GM19240 (cell line): ENCODE data around the gene SYT17.
"Not testable (repeated sequence)": the region's sequence is repeated elsewhere in the genome, so short reads cannot be mapped to it uniquely, and the experiment has no call there.

Experiments used
- DNase-seq: peaks from one replicate; pipeline ENCODE4 v3.0.0; 2011; ENCODE audit warnings: low spot score; ENCODE audit not compliant: insufficient read length

The SYT17 gene

DNA sequence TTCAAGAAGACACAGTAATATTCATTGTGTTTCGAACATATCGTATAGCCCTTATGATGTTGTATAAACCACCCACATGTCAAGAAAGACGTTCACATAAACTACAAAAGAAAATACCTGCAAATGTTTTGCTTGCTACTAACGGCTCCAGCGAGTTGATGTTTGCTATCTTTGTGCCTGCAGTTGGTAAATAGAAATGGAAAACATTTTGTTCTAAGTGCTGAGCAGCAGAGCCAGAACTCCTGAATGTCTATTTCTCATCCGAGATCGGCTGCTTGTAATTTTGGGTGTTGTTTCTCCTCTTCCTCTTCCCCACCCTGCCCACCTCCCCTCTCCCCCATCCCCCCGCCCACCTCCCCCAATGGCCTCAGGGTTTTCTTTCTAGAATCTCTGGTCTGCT, 5.0 kb downstream of the SYT17 start:
- DNase-seq: no peak

DNA sequence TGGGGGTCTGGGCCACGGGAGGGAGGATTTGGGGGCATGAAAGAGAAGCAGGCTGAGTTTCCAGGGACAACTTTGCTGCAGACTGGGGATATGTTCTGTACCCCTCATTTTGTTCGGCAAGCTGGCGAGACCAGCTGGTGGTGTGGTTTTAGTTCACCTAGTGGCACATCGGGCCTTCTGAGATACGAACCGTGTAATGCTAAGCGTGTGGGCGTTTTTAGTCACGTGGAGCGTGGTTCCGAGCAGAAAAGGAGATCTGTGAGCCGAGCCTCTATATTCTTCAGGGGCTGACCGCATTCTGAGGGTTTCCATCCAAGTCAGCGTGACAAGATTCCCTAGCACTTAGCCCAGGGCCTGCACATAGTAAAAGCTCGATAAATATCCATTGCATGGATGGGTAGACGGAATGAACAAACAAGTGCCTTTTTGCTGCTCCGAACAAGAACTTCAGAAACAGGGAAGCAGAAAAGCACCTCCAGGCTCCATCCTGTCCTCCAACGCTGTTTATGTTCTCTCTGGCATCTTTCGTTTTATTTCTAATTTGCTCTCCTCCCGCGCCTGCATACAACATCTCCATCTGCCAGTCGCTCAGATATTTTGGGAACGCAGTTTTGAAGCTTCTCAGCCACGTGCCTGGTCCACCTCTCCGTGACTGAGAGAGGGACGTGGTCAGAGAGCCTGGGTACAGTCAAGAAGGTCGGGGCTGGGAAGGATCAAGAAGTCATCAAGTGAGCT, 5.8 kb downstream of the SYT17 start:
- no peak for DNase-seq

DNA sequence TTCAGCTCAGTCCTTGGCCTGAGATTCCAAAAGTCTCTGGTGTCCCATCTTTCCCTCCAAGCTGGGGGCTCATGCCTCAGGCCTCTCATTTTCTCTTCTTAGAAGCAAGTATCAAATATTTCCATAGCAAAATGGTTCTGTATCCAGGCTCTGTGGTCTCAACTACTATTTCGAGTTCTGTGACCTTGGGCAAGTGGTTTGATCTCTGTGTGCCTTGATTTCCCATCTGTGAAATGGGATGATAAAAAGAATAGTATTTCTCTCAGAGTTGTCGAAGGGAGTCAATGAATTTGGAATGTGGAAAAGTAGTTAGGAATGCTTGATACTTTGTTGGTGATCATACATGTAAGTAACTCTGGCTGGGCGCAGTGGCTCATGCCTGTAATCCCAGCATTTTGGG, 6.4 kb downstream of the SYT17 start:
- DNase-seq: no peak

DNA sequence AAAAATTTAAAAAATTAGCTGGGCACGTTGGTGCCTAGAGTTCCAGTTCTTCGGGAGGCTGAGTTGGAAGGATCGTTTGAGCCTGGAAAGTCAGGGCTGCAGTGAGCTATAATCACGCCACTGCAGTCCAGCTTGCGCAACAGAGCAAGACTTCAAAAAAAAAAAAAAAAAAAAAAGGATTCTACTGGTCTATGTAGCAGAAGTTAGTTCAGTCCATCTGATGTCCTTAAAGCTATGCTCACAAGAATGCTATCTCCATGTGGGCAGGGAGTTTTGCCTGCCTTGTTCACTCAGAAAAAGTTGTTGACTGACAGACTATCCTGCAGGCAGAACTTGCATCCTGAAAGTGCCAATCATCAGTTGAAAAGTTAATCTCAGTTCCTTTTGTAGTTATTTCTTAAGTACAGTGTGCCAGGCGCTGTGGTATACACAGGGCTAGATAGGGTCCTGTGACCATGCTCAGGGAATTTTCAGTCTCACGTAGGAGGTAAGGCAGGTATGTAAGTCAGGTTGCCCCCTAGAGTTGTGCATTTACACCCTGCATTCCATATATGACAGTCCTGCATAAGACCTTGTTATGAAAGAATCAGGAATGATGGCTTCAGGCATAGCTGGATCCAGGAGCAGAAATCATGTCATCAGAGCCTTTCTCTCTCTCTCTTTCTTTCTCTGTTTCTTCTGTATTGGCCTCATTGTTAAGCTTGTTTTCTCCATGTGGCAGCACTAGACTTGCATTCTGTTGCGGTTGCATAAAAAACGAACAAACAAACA, 7.6 kb downstream of the SYT17 start:
- DNase-seq: no peak

DNA sequence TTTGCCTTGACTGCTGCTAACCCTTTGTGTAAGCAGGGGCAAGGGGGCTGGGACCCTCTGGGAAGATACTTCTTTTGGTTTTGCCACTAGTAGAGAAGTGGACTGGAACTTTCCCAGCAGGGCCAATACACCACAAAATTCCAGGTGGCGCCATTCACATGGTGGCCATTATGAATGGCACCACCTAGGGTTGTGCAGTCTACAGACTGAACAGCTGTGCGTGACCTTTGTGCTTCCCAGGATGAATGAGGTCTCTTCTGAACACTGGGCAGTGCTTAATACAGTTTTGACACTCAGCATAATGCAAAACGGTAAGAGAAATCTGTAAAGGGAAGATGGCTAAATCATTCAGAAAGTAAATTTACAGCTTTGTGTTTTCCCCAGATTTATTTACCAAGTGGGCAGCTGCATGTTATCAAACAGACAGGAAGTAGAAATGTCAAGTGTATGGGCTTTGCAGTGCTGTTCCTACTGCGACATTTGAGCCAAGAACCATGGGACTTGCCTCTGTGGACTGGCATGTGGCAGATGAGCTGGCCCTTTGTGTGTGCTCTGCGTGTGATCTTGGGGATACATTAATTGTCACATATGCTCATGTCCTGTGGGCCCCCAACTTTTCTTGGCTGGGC, 9.2 kb downstream of the SYT17 start:
- DNase-seq: no peak

DNA sequence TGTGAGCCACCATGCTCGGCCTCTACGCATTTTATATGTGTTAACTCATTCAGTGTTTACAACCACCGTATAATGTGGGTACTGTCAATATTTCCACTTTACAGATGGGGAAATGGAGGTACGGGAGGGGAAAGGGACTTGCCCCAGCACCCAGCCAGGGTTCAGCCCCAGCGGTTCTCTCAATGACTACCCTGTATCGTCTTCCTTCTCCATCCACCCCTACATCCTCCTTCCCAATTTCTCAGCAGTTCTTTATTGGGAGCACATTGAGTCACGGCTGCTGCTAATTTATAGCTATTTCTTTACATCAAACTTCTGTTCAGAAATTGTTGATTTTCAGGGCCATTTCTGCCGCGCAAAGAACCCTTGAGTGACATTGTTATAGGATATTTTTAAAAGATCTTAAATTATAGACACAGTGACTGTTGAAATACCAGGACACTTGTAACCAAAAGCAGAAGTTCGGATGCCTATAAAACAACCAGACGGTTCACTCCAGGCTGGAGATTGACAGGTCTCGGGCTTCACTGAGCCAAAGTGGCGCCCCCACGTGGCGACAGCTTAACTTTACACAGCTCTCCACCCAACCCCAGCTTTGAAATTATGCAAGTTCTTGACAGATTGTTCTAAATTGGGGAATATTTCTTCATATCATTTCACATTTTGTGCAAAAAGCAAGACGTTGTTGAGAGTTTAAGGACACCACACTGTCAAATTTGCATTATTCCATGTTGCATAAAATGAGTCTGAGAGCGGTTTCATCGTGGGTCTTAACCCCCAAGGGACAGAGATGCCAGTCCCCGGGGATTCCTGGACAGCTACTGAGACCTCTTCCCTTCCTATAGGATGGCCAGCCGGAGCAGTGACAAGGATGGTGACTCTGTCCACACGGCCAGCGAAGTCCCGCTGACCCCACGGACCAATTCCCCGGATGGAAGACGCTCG, 11.8 kb downstream of the SYT17 start:
- DNase-seq: peak; percentile 58

DNA sequence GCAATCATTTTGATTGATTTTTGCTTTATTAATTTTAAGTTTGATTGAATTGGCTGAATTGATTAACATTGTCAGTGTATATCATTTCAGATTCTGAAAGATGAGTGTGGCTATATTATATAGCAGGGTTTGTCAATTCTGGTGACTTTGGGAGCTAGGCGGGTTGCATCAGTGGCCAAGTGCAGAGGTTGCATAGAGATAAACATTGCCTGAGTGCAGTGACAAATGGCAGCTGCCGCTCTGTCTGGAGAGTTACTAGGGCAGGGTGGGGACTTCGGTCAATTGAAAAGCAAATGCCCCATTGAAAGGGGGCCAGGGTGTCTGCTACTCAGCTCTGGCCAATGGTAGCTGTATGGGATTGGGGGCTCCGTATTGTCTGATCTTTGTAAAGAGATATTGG, 12.7 kb downstream of the SYT17 start:
- DNase-seq: no peak

DNA sequence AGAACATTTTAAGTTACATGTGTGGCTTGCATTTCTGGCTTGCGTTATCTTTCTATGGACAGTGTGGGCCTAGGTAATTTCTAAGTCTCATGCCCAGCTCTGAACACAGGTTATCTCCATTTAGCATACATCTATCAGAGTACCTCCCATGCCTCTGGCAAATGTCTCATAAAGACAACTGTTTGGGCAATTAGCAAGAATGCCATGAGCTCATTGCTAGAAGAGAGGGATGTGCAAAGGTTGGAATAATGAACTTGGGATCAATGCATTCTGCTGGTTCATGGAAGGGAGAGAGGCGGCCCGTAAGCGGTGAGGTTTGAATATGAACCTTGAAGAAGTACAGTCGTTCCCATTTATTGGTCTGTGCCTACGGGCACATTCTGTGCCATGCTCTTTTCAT, 14.4 kb downstream of the SYT17 start:
- DNase-seq: no peak

DNA sequence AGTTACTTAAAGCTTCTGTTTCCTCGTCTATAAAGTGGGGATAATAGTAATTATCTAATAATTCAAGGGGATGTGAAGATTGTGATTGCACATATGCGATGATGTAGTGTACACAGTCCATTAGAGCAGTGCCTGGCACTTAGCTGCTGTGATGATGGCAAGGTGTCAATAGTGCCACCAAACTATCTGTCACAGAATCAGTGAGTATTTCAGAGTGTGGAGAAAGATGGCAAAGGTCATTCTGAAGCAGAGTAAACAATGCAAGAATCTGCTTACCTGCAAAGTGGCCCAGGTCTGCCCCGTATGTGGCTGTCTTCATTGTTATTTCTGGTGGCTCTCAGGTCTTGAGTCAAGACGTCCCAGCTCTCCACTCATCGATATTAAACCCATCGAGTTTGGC, 15.1 kb downstream of the SYT17 start:
- no peak for DNase-seq

DNA sequence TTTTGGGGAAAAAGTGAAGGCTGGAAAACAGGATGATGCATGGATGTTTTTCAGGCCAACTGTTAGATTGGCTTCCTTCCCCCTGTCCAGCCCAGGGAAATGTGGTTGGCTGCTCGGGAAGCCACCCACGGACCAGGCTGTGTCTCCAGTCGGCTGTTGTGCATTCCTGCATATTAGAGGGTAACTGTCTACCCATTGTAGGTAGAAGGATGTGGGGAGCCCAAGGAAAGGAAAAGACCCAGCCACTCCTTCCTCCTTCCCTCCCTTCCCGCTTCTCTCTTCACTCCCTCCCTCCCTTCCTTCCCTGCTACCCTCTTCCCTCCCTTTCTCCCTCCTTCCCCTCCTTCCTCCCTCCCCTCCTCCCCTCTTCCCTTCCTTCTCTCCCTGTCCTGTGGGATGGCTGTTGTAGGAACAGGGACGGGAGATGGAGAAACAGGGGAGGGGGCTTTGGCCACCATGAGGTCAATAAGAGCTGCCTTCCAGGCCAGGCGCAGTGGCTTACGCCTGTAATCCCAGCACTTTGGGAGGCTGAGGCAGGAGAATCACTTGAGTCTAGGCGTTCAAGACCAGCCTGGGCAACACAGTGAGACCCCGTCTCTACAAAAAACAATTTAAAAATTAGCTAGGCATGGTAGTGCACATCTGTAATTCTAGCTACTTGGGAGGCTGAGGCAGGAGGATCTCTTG, 16.9 kb downstream of the SYT17 start:
- DNase-seq: no peak

DNA sequence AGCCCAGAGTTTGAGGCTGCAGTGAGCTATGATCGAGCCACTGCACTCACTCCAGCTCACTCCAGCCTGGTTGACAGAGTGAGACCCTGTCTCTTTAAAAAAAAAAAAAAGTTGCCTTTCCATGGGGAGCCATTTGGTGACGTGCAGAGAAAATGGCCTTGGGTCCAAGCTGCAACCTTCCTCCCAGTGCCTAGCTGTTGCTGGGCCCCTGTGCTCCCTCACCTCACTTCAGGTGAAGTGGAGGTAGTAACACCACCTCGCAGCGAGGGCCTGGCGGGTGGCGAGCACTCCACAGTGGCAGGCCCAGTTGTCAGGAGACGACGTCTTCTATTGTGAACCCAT, 17.4 kb downstream of the SYT17 start:
- DNase-seq: no peak

DNA sequence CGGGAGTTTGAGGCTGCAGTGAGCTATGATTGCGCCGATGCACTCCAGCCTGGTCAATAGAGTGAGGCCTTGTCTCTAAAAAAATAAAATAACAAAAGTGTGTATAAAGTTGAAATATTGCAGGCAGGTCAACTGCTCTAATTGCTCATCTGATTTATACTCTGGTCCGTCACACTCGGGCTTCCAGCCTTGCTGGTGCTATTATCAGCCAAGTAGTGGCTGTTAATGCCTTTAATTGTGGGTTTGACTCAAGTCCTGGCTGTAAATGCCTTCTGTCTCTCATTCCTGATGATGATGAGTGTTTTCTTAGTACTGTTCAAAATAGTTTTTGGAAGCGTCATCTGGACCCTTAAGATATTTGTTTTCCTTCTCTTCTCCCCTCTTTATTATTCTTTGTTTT, 18.4 kb downstream of the SYT17 start:
- DNase-seq: no peak

DNA sequence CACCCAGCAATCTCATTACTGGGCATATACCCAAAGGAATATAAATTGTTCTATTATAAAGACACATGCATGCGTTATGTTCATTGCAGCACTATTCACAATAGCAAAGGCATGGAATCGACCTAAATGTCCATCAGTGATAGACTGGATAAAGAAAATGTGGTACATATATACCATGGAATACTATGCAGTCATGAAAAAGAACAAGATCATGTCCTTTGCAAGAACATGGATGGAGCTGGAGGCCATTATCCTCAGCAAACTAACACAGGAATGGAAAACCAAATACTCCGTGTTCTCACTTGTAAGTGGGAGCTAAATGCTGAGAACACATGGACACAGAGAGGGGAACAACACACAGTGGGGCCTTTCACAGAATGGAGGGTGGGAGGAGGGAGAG, 19.9 kb downstream of the SYT17 start:
- DNase-seq: not testable (repeated sequence)

DNA sequence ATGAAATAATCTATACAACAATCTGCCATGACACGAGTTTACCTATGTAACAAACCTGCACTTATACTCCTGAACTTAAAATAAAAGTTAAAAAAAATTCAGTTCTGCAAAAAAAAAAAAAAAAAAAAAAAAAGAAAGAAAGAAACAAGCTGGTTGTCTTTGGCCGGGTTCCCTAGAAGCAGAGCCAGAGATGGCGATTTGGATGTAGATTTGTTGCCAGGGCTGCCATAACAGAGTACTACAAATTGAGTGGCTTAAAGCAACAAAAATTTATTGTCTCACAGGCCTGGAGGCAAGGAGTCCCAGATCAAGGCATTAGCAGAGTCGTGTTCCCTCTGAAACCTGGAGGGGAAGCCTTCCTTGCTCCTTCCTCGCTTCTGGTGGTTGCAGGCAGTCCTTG, 20.4 kb downstream of the SYT17 start:
- DNase-seq: no peak

DNA sequence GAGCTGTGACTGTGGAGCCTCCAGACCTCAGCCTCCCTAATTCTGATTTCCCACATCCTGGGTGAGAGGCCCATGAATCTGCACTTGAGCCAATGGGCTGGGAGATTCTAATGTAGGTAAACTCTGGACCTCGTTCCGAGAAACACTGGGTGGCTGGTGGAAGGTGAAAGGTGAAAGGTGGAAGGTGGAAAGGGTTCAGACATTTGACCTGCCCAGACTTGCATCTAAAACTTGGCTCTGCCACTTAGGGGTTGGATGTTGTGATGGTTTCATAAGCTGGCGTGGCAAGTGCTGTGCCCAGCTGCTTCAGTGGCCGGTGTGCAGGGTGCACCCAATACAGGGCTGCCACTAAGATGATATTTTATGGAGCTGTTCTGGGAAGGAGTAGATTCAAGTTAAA, 24.8 kb downstream of the SYT17 start:
- DNase-seq: no peak

DNA sequence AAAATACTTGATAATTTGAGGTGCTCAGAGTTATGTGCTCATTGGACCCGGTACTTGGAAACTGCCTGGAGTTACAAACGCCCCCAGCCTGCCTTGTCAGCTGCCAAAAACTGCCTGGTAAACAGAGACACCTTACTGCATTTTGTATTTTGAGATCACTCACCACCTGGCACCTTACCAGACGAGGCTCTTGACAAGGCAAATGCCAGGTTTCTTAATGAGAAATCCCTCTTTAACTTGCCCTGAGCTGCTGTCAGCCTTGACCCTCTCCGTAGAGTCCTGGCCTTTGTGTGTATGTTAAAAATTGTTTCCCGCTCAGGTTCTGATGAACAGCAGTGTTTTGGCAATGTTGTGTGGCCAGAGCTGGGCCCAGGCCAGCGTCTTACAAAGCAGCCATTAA, 28.8 kb downstream of the SYT17 start:
- DNase-seq: no peak

DNA sequence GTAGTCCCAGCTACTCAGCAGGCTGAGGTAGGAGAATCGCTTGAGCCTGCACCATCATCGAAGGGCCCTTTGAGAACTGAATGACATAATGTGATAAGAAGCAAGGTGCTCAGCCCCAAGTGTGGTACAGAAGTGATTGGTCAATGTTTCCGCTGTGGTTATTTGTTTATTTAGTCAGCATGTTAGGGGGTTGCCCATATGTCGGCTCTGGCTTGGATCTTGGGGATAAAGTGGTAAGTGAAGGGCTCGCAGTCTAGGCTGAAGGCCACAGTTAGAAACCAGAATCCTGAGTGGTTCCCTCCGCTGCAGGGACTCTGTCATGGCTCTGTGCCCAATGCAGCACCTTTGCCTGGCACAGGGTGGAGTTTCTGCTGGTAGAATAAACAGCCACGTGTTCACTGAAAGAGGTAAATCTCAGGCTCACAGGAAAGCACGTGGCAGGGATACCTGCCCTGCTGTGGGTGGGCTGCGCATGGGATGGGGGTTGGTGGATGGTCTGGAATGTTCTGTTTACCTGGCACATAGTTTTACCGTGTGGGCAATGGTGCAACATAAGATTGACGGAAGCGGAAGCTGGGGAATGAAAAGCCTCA, 35.4 kb downstream of the SYT17 start:
- no peak for DNase-seq

DNA sequence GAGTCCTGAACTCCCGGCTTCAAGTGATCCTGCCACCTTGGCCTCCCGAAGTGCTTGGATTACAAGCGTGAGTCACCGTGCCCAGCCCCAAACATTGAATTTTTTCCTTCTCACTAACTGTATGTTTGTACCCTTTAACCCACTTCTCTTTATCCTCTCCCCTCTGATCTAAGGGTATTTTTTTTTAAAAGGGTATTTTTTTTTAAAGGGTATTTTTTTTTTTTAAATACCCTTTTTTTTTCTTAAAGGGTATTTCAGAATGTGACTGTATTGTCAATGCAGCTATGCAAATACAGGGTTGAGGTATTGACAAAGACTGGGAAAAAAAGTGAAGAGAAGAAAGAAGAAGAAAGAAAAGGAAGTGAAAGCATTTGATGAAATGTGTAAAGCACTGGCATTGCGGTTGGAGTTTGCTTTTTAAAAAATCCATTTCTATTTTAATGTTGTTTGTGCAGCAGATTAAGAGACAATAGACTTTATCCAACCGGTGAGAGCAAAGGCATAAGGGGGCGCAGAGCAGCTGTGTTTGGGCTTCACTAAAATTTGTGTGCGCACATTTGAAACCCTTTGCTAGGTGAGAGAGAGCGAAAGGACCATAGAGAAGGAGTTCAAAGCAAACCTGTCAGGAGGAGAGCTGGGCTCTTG, 42.4 kb downstream of the SYT17 start:
- peak; percentile 20 for DNase-seq

DNA sequence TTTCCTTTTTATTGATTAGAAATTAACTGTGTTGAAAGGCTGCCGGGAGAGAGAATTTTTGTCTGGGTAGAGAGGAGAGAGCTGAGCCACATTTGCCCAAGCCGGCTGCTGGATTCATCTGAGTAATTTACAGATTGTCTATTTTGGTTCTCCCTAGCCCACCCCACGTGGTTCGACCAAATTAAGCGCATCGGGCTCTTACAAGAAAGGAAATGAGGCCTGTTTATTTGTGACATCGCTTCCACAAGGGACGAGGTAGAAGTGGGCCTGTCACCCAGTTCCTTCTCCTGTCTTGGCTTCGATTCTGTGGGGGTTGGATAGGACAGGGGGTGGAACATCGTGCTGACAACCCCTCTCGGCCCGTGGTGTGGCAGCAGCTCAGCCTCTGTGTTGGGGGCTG, 42.9 kb downstream of the SYT17 start:
- peak; percentile 23 for DNase-seq

DNA sequence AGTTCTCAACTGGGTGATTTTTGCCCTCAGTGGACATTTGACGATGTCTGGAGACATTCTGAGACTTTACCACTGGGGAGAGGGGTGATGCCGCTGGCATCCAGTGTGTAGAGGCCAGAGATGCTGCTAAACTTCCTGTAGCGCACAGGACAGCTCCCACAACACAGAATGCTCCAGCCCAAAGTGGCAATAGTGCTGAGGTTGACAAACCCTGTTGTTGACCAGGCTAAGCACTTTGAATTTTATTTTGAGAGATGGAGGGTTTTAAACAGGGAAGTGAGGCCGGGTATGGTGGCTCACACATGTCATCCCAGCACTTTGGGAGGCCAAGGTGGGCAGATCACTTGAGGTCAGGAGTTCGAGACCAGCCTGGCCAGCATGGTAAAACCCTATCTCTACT, 44.0 kb downstream of the SYT17 start:
- DNase-seq: no peak
